Liver (tissue), 9 donors: ENCODE results near the gene FIP1L1. TPM values are rescaled to one million over a fixed set of nuclear protein-coding genes. Genes with fewer than 3 reads are reported as not detected.

ENCODE experiments used
- DNase-seq: peaks from one replicate; pipeline ENCODE4 v3.0.0-alpha.2; 2017; ENCODE audit warnings: low spot score
- H3K27ac ChIP-seq, 2 donors: one replicate each; pipeline ENCODE4 v1.7.0; 2013; ENCODE audit warnings: inconsistent platforms in 2 of 2, low read length in 2 of 2, control low read depth in 1 of 2, low read depth in 1 of 2, mild to moderate bottlenecking in 1 of 2
- H3K27me3 ChIP-seq, 4 donors: one replicate each; pipeline versions ENCODE4 v1.6.1 to v1.7.0; 2013; ENCODE audit warnings: low read length in 3 of 4, inconsistent platforms in 1 of 4, mild to moderate bottlenecking in 1 of 4, moderate library complexity in 1 of 4; ENCODE audit not compliant: control insufficient read depth in 4 of 4, insufficient read depth in 4 of 4
- H3K36me3 ChIP-seq, 4 donors: one replicate each; pipeline versions ENCODE4 v1.6.1 to v1.7.0; 2013; ENCODE audit warnings: low read length in 3 of 4, mild to moderate bottlenecking in 3 of 4, low read depth in 1 of 4, moderate library complexity in 1 of 4; ENCODE audit not compliant: control insufficient read depth in 4 of 4, insufficient read depth in 3 of 4
- H3K4me1 ChIP-seq, 4 donors: one replicate each; pipeline versions ENCODE4 v1.6.1 to v1.7.0; 2013; ENCODE audit warnings: low read length in 3 of 4, mild to moderate bottlenecking in 3 of 4, moderate library complexity in 1 of 4; ENCODE audit not compliant: control insufficient read depth in 4 of 4, insufficient read depth in 4 of 4
- H3K4me3 ChIP-seq, 3 donors: one replicate each; pipeline versions ENCODE4 v1.6.1 to v1.7.0; 2013; ENCODE audit warnings: low read length in 3 of 3, control low read depth in 1 of 3, low read depth in 1 of 3, mild to moderate bottlenecking in 1 of 3
- H3K9ac ChIP-seq, 2 donors: one replicate each; pipeline ENCODE4 v1.7.0; 2013; ENCODE audit warnings: low read length in 2 of 2, mild to moderate bottlenecking in 2 of 2, moderate library complexity in 2 of 2, control low read depth in 1 of 2, low read depth in 1 of 2
- H3K9me3 ChIP-seq, 4 donors: one replicate each; pipeline versions ENCODE4 v1.6.1 to v1.7.0; 2013; ENCODE audit warnings: low read length in 3 of 4; ENCODE audit not compliant: control insufficient read depth in 4 of 4
- EGR1 ChIP-seq, 2 donors: IDR thresholded peaks; 2 replicates each; pipeline ENCODE4 v1.6.1; 2016 to 2018; ENCODE audit warnings: antibody characterized with exemption in 2 of 2, low read depth in 2 of 2
- FOXA1 ChIP-seq: IDR thresholded peaks from 2 replicates; pipeline ENCODE4 v1.6.1; 2016; ENCODE audit warnings: antibody characterized with exemption
- FOXA2 ChIP-seq: IDR thresholded peaks from 2 replicates; pipeline ENCODE4 v1.6.1; 2016; ENCODE audit warnings: antibody characterized with exemption
- HNF4A ChIP-seq, 2 donors: conservative IDR thresholded peaks; 2 replicates each; pipeline ENCODE4 v1.6.1; 2016; ENCODE audit warnings: antibody characterized with exemption in 2 of 2, mild to moderate bottlenecking in 2 of 2
- HNF4G ChIP-seq: IDR thresholded peaks from 2 replicates; pipeline ENCODE4 v1.6.1; 2016; ENCODE audit warnings: antibody characterized with exemption
- JUND ChIP-seq, 2 donors: IDR thresholded peaks; 2 replicates each; pipeline ENCODE4 v1.6.1; 2016; ENCODE audit warnings: antibody characterized with exemption in 2 of 2
- NR2F2 ChIP-seq: IDR thresholded peaks from 2 replicates; pipeline ENCODE4 v1.6.1; 2016; ENCODE audit warnings: antibody characterized with exemption
- RAD21 ChIP-seq, 2 donors: IDR thresholded peaks; 2 replicates each; pipeline ENCODE4 v1.6.1; 2016; ENCODE audit warnings: antibody characterized with exemption in 2 of 2, mild to moderate bottlenecking in 2 of 2
- RXRA ChIP-seq, 2 donors: IDR thresholded peaks; 2 replicates each; pipeline ENCODE4 v1.6.1; 2017 to 2018; ENCODE audit warnings: antibody characterized with exemption in 2 of 2, mild to moderate bottlenecking in 1 of 2
- SP1 ChIP-seq: IDR thresholded peaks from 2 replicates; pipeline ENCODE4 v1.6.1; 2018; ENCODE audit warnings: antibody characterized with exemption, mild to moderate bottlenecking
- TAF1 ChIP-seq: conservative IDR thresholded peaks from 2 replicates; pipeline ENCODE4 v1.6.1; 2016; ENCODE audit warnings: antibody characterized with exemption, mild to moderate bottlenecking
- YY1 ChIP-seq: IDR thresholded peaks from 2 replicates; pipeline ENCODE4 v1.6.1; 2016; ENCODE audit warnings: antibody characterized with exemption, mild to moderate bottlenecking
- WGBS: extraction: QIAGEN DNeasy Blood & Tissue Kit; methylation state at CpG from one replicate; pipeline ENCODE4 v1.1.7; 2013; 5-methylcytosine and 5-hydroxymethylcytosine counted together
- polyA plus RNA-seq, 2 donors: library from polyadenylated mRNA; stranded (reverse) in 1 of 2; unstranded in 1 of 2; fragments of 200-250 nt in 1 of 2; fragments of >200 nt in 1 of 2; fragmentation: Nextera tagmentation in 1 of 2; extraction: Ambion mirVana in 1 of 2; gene quantifications; one replicate each; pipeline versions ENCODE4 v1.2.1 to v1.2.3, GENCODE V29; 2013 to 2015
- total RNA-seq, 2 donors: library from RNA; depleted of rRNA; stranded (reverse); fragments of >200 nt; gene quantifications; one replicate each; pipeline ENCODE4 v1.2.3, GENCODE V29; 2014
- TF ChIP-seq, protein P1 (sequence below): IDR thresholded peaks from 2 replicates; pipeline ENCODE4 v1.6.1; 2016; ENCODE audit warnings: antibody characterized with exemption
- TF ChIP-seq, protein P2 (sequence below): IDR thresholded peaks from 2 replicates; pipeline ENCODE4 v1.6.1; 2016; ENCODE audit warnings: antibody characterized with exemption
- TF ChIP-seq, protein P3 (sequence below): IDR thresholded peaks from 2 replicates; pipeline ENCODE4 v1.6.1; 2016; ENCODE audit warnings: antibody characterized with exemption, mild to moderate bottlenecking
- TF ChIP-seq, protein P4 (sequence below): IDR thresholded peaks from 2 replicates; pipeline ENCODE4 v1.6.1; 2016; ENCODE audit warnings: antibody characterized with exemption
- donor health status: healthy.
- donor health status: healthy.
- donor health status: healthy.
- donor health status: healthy.
- donor health status: healthy.

FIP1L1 gene
- total and polyA plus RNA-seq, 4 donors: 12.2 to 30.3 (median 18.4) TPM

DNA sequence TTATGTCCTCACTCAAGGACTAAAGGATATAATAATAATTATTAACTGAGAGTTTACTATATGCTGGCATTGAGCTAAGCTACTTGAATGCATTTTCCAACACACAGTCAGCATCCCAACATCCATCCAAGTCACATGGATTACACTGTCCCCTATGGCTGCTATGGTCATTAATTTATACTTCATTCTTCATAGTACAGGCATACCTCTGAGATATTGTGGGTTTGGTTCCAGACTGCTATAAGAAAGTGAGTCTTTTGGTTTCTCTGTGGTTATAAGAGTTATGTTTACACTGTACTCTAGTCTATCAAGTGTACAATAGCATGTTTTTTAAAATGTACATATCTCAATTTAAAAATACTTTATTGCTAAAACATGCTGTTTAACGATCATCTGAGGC is 124.7 kb downstream of the FIP1L1 start:
- 96% methylated on average over 1 of the region's 1 CpG for WGBS
- peaks cover 0 to 4% (median 0%) of the 10 kb centered on the region in 4 donors for H3K4me1 ChIP-seq
- H3K27me3 ChIP-seq: no peaks in the 10 kb centered on the region
- H3K9ac ChIP-seq: no peak overlapping the region
- TF ChIP-seq FOXA1: no peak
- no peak overlapping the region for H3K27ac ChIP-seq
- no peak for DNase-seq
- H3K36me3 ChIP-seq: peaks cover 0 to 2% (median 0%) of the 10 kb centered on the region in 4 donors
- no peaks in the 10 kb centered on the region for H3K9me3 ChIP-seq
- H3K4me3 ChIP-seq: no peak overlapping the region

DNA sequence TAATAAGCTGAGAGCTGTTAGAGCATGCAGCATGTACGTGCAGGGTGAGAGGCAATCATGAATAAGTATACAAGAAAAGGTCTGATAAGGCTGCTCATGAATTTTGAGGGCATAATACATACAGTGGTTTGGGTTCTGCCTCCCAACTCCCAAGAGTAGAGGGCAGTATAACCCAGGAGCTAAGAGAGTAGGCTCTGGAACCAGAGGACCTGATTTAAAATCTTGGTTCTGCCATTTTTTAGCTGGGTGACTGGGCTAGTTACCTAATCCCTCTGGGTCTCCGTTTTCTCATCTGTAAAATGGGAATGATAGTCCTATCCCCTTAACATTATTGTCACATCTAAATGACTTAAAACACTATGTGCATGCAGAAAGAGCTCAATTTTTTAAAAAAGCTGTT is 128.5 kb downstream of the FIP1L1 start:
- H3K9ac ChIP-seq: no peak overlapping the region
- H3K4me3 ChIP-seq: no peak overlapping the region
- H3K27me3 ChIP-seq: no peaks in the 10 kb centered on the region
- TF ChIP-seq RAD21 (IDR thresholded peaks at IDR 0.05) (peak; percentile 55 to 63), RXRA (IDR thresholded peaks at IDR 0.05) (no peak)
- no peak overlapping the region for H3K27ac ChIP-seq
- H3K36me3 ChIP-seq: peaks cover 0 to 2% (median 0%) of the 10 kb centered on the region in 4 donors
- 92% methylated on average over 2 of the region's 2 CpGs for WGBS
- no peaks in the 10 kb centered on the region for H3K9me3 ChIP-seq
- peaks cover 0 to 11% (median under 1%) of the 10 kb centered on the region in 4 donors for H3K4me1 ChIP-seq
- no peak for DNase-seq

DNA sequence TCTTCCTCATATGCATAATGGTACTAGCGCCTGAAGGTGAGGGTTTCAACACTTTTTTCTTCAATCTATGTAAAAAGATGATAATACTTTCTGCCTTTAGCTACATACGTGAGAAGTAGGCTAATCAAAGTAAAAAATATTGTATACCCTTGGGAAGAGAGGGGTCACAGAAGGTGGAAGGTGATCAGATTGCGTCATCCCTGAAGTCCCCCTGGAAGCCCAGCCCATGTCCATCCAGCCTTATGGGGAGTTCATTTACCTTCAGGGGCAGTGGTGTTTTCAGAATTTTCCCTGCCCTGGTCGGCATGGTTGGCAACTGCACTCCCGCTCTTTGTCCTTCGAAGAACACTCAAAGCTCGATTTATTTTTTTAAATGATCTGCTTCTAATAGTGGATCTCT is 129.6 kb downstream of the FIP1L1 start:
- H3K9ac ChIP-seq: peak overlapping the region in 1 of 2 donors; percentile 38
- TF ChIP-seq, protein P1, sequence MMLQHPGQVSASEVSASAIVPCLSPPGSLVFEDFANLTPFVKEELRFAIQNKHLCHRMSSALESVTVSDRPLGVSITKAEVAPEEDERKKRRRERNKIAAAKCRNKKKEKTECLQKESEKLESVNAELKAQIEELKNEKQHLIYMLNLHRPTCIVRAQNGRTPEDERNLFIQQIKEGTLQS: no peak
- peak overlapping the region; percentile 52 to 70 for H3K27ac ChIP-seq
- H3K4me1 ChIP-seq: peaks cover 0 to 11% (median under 1%) of the 10 kb centered on the region in 4 donors
- no peak for DNase-seq
- WGBS: 75% methylated on average over 7 of the region's 7 CpGs
- H3K36me3 ChIP-seq: no peaks in the 10 kb centered on the region
- H3K27me3 ChIP-seq: no peaks in the 10 kb centered on the region
- no peaks in the 10 kb centered on the region for H3K9me3 ChIP-seq
- H3K4me3 ChIP-seq: peak overlapping the region in 1 of 3 donors; percentile 11

DNA sequence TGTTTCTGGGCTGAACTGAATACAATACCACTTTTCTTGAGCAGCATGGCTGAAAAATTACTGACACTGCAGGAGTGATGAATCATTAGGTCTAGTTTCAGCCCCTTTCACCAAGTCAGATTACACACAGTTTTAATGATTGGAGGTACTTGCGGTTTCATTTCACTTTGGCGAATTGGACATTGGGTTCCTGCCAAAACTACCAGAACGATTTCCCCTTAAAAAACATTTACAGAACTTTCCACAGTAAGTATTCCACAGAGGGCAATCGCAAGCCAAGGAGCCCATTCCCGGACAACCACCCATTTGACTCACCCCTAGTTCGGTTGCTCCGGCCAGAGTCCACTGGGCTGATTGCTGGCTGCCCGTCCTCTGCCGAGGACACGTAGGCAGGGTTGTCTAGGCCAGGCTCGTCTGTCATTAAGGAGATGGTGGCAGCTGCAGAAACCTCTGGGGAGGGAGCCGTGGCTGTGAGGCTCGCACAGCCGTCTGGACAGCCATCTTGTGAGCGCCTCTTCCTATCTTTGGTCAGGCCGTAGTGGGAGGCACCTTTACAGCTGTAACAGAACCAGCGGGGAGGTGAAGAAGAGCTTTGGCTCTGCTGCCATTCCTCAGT is 130.3 kb downstream of the FIP1L1 start:
- no peaks in the 10 kb centered on the region for H3K36me3 ChIP-seq
- 62% methylated on average over 17 of the region's 17 CpGs for WGBS
- H3K27me3 ChIP-seq: no peaks in the 10 kb centered on the region
- peak overlapping the region in 1 of 3 donors; percentile 11 for H3K4me3 ChIP-seq
- H3K27ac ChIP-seq: peak overlapping the region; percentile 52 to 70
- peaks cover 0 to 11% (median under 1%) of the 10 kb centered on the region in 4 donors for H3K4me1 ChIP-seq
- no peaks in the 10 kb centered on the region for H3K9me3 ChIP-seq
- DNase-seq: no peak
- peak overlapping the region in 1 of 2 donors; percentile 38 for H3K9ac ChIP-seq
- TF ChIP-seq NR2F2 (peak; percentile 10), SP1 (peak; percentile 87), HNF4G (peak; percentile 68), HNF4A (conservative IDR thresholded peaks at IDR 0.05) (peak; percentile 86 to 93), RAD21 (IDR thresholded peaks at IDR 0.05) (peak; percentile 42 to 52), FOXA1 (peak; percentile 19), EGR1 (IDR thresholded peaks at IDR 0.05; ENCODE audit: low read depth in 2 of 2) (peak in 1 of 2 donors; percentile 42), YY1 (peak; percentile 78), RXRA (IDR thresholded peaks at IDR 0.05) (peak; percentile 79 to 90), JUND (IDR thresholded peaks at IDR 0.05) (peak; percentile 59 to 87), FOXA2 (peak; percentile 25), TAF1 (no peak)
- TF ChIP-seq, protein P2, sequence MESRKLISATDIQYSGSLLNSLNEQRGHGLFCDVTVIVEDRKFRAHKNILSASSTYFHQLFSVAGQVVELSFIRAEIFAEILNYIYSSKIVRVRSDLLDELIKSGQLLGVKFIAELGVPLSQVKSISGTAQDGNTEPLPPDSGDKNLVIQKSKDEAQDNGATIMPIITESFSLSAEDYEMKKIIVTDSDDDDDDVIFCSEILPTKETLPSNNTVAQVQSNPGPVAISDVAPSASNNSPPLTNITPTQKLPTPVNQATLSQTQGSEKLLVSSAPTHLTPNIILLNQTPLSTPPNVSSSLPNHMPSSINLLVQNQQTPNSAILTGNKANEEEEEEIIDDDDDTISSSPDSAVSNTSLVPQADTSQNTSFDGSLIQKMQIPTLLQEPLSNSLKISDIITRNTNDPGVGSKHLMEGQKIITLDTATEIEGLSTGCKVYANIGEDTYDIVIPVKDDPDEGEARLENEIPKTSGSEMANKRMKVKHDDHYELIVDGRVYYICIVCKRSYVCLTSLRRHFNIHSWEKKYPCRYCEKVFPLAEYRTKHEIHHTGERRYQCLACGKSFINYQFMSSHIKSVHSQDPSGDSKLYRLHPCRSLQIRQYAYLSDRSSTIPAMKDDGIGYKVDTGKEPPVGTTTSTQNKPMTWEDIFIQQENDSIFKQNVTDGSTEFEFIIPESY: no peak
- TF ChIP-seq, protein P1: no peak
- TF ChIP-seq, protein P3, sequence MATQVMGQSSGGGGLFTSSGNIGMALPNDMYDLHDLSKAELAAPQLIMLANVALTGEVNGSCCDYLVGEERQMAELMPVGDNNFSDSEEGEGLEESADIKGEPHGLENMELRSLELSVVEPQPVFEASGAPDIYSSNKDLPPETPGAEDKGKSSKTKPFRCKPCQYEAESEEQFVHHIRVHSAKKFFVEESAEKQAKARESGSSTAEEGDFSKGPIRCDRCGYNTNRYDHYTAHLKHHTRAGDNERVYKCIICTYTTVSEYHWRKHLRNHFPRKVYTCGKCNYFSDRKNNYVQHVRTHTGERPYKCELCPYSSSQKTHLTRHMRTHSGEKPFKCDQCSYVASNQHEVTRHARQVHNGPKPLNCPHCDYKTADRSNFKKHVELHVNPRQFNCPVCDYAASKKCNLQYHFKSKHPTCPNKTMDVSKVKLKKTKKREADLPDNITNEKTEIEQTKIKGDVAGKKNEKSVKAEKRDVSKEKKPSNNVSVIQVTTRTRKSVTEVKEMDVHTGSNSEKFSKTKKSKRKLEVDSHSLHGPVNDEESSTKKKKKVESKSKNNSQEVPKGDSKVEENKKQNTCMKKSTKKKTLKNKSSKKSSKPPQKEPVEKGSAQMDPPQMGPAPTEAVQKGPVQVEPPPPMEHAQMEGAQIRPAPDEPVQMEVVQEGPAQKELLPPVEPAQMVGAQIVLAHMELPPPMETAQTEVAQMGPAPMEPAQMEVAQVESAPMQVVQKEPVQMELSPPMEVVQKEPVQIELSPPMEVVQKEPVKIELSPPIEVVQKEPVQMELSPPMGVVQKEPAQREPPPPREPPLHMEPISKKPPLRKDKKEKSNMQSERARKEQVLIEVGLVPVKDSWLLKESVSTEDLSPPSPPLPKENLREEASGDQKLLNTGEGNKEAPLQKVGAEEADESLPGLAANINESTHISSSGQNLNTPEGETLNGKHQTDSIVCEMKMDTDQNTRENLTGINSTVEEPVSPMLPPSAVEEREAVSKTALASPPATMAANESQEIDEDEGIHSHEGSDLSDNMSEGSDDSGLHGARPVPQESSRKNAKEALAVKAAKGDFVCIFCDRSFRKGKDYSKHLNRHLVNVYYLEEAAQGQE: no peak
- TF ChIP-seq, protein P4, sequence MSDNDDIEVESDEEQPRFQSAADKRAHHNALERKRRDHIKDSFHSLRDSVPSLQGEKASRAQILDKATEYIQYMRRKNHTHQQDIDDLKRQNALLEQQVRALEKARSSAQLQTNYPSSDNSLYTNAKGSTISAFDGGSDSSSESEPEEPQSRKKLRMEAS: peak; percentile 49
